Cardiac muscle cell (in vitro differentiated cells and primary cell): Measurements from ENCODE around the gene CACNA1C. TPM values are rescaled to one million over a fixed set of nuclear protein-coding genes. Genes with fewer than 3 reads are reported as not detected.

ENCODE experiments used
- DNase-seq, 2 donors: peaks; one replicate each; pipeline versions ENCODE4 v3.0.0 to v3.0.0-alpha.2; 2010 to 2017; ENCODE audit warnings: low read depth in 1 of 2, low spot score in 1 of 2
- H3K27ac ChIP-seq: fragments of 200-600 bp; sonication (generic); 2 replicates; pipeline ENCODE4 v1.5.1; 2016
- H3K27me3 ChIP-seq: fragments of 200-600 bp; sonication (generic); 2 replicates; pipeline ENCODE4 v1.6.0; 2016; ENCODE audit warnings: control low read depth
- H3K36me3 ChIP-seq: fragments of 200-600 bp; sonication (generic); 2 replicates; pipeline ENCODE4 v1.5.1; 2016; ENCODE audit warnings: control low read depth
- H3K4me1 ChIP-seq: fragments of 200-600 bp; sonication (generic); 2 replicates; pipeline ENCODE4 v1.8.1; 2017; ENCODE audit warnings: low read depth, mild to moderate bottlenecking, mixed run types
- H3K4me3 ChIP-seq: fragments of 200-600 bp; sonication (generic); 2 replicates; pipeline ENCODE4 v1.5.1; 2016; ENCODE audit warnings: mild to moderate bottlenecking
- H3K9me3 ChIP-seq: fragments of 200-600 bp; sonication (generic); 2 replicates; pipeline ENCODE4 v1.5.1; 2017; ENCODE audit warnings: low read depth, mild to moderate bottlenecking, control low read depth
- polyA plus RNA-seq: library from polyadenylated mRNA; unstranded; fragments of >200 nt; fragmentation: Nextera tagmentation; extraction: Ambion mirVana; gene quantifications from 2 replicates; pipeline ENCODE4 v1.2.1, GENCODE V29; 2016
- total RNA-seq: library from RNA; depleted of rRNA; stranded (reverse); fragments of >200 nt; gene quantifications from 2 replicates; pipeline ENCODE4 v1.2.3, GENCODE V29; 2016
- TF ChIP-seq, protein P1 (sequence below): IDR thresholded peaks from 2 replicates; pipeline ENCODE4 v1.5.1; 2012; ENCODE audit warnings: low read depth, mild to moderate bottlenecking, low read length

CACNA1C gene
- total and polyA plus RNA-seq, 2 experiments from 2014 or later = 40.8 to 77.8 TPM

DNA sequence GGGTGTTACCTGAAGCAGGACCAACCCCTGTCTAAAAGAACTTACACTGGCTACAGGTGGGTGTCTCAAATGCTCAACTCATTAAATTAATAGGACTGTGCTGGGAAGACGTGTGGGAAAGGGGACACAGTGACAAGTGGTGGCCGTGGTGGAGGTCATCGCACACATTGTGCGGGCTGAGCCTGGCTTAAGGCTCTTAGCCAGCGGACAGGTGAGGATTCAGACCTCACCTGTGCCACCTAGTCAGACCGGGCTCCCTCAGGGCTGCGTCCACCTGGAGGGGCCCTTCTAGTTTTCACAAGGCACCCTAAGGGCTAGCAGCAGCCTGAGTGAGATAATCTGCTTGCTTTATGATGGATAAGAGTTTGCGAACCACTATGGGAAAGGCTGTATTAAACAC lies 616.8 kb downstream of the CACNA1C start:
- Histone ChIP-seq H3K4me1 (no peaks in the 10 kb centered on the region), H3K4me3 (no peak overlapping the region), H3K27me3 (no peaks in the 10 kb centered on the region), H3K27ac (no peak overlapping the region), H3K9me3 (no peaks in the 10 kb centered on the region), H3K36me3 (peaks cover 42% of the 10 kb centered on the region)
- TF ChIP-seq, protein P1, sequence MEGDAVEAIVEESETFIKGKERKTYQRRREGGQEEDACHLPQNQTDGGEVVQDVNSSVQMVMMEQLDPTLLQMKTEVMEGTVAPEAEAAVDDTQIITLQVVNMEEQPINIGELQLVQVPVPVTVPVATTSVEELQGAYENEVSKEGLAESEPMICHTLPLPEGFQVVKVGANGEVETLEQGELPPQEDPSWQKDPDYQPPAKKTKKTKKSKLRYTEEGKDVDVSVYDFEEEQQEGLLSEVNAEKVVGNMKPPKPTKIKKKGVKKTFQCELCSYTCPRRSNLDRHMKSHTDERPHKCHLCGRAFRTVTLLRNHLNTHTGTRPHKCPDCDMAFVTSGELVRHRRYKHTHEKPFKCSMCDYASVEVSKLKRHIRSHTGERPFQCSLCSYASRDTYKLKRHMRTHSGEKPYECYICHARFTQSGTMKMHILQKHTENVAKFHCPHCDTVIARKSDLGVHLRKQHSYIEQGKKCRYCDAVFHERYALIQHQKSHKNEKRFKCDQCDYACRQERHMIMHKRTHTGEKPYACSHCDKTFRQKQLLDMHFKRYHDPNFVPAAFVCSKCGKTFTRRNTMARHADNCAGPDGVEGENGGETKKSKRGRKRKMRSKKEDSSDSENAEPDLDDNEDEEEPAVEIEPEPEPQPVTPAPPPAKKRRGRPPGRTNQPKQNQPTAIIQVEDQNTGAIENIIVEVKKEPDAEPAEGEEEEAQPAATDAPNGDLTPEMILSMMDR = no peak
- no peak for DNase-seq

DNA sequence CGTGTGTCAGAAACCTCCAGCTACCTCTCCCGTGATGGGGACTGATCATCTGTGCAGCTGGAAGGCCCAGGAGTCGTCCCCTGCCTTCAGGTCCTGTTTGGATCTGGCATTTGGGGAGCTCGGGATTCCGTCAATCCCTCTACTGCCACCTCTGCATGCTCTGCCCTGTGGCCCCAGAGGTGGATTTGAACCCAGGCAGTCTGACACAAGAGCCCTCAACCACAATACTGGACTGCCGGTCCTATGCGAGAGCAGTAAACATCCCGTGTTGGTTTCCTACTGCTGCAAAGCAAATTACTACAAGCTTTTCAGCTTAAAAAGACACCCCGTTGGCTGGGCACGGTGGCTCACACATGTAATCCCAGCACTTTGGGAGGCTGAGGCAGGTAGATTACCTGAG lies 620.1 kb downstream of the CACNA1C start:
- no peaks in the 10 kb centered on the region for H3K27me3 ChIP-seq
- H3K4me3 ChIP-seq = no peak overlapping the region
- no peaks in the 10 kb centered on the region for H3K4me1 ChIP-seq
- no peak for DNase-seq
- H3K36me3 ChIP-seq = peaks cover 34% of the 10 kb centered on the region
- no peaks in the 10 kb centered on the region for H3K9me3 ChIP-seq
- no peak overlapping the region for H3K27ac ChIP-seq
- TF ChIP-seq, protein P1 = no peak

DNA sequence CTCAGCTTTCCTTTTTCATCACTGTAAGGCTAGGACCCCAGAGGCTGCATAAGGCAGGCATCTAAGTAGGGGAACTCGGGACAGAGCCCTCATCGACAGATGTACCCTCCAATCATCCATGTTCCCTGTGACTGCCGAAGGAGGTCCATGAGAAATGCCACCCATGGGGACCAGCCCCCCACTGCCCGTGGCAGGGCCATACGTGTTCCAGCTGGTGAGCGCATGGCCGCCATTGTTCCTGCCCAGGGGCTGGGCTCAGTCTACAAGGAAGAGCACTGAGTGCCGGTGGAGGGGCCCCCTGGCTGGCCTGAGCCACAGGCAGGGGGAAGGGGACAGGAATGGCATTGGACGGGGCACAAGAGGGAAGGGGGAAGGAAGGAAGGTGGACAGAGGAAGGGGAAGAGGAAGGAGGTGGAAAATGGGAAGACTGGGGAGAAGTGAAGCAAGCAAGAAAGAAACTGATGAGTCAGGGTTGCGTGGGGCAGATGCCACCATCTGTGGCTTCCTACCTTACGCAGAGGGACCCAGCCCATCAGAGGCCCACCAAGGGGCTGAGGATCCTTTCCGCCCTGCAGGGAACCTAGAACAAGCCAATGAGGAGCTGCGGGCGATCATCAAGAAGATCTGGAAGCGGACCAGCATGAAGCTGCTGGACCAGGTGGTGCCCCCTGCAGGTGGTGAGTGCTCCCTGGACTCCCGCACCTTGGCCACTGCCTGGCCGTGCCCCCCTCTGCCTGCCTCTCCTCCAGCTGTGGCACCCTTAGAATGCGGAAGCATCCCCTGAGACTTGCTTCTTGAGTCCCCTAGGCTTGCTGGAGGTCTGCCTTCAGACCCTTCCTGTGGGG lies 621.4 kb downstream of the CACNA1C start:
- H3K36me3 ChIP-seq = peaks cover 29% of the 10 kb centered on the region
- no peak for DNase-seq
- no peaks in the 10 kb centered on the region for H3K27me3 ChIP-seq
- no peak overlapping the region for H3K27ac ChIP-seq
- H3K4me1 ChIP-seq = no peaks in the 10 kb centered on the region
- H3K9me3 ChIP-seq = no peaks in the 10 kb centered on the region
- H3K4me3 ChIP-seq = no peak overlapping the region
- TF ChIP-seq, protein P1 = no peak

DNA sequence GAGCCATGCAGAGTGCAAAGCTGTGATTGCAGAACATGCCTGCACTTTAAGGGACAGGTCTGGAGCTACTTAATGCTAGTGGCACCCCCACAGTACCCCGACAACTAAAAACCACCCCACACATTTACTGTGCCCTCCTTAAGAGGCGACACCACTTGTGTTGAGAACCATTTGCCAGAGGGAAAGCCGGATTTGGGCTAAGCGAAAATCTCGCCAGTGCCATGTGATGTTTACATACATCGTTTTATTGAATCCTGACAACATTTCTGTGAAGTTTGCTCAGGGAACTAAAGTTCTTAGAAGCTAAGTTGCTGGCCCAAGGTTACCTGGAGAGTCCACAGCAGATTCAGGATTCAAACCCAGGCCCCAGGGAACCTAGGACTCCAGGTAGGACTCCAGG lies 623.0 kb downstream of the CACNA1C start:
- Histone ChIP-seq H3K4me1 (no peaks in the 10 kb centered on the region), H3K27me3 (no peaks in the 10 kb centered on the region), H3K9me3 (no peaks in the 10 kb centered on the region), H3K4me3 (no peak overlapping the region), H3K27ac (no peak overlapping the region), H3K36me3 (peaks cover 19% of the 10 kb centered on the region)
- TF ChIP-seq, protein P1 = no peak
- no peak for DNase-seq

DNA sequence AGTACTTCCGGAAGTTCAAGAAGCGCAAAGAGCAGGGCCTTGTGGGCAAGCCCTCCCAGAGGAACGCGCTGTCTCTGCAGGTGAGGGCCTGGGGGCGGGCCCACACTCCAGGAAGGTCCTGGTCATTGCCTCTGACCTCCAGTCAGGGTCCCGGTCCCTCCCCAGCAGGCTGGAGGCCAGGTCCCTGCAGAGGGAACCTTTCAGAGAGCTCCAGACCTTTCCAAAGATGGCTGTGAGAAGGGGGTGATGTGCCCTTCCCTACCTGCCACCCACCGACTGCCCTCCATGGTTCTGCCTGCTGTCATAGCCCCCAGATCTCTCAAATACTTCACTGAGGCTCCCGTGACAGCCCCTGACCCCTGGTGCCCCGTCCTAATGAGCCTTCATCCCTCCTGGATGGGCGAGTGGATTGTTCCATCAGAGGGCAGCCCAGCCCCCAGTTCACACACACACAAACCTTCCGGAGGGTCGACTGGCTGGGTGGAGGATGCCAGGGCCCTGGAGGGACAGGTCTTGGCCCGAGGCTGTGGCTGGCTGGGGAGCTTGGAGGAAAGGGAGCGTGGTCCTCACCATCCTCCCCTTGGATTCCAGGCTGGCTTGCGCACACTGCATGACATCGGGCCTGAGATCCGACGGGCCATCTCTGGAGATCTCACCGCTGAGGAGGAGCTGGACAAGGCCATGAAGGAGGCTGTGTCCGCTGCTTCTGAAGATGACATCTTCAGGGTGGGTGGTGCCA lies 624.5 kb downstream of the CACNA1C start:
- DNase-seq = no peak
- H3K27ac ChIP-seq = no peak overlapping the region
- TF ChIP-seq, protein P1 = no peak

More for the DNA sequence above, 624.5 kb downstream of the CACNA1C start:
- Histone ChIP-seq H3K9me3 (no peaks in the 10 kb centered on the region), H3K36me3 (peaks cover 14% of the 10 kb centered on the region), H3K4me1 (no peaks in the 10 kb centered on the region), H3K27me3 (no peaks in the 10 kb centered on the region), H3K4me3 (no peak overlapping the region)
